Loucy (cell line): ENCODE measurements around the gene GRM7.

Experiments
- EZH2phosphoT487 ChIP-seq: fragments of 200-600 bp; IDR thresholded peaks from 2 replicates; pipeline ENCODE4 v1.6.1; 2018; ENCODE audit warnings: antibody characterized with exemption, mild to moderate bottlenecking, moderate library complexity, borderline replicate concordance
- TF ChIP-seq, protein P1 (sequence below): fragments of 200-600 bp; sonication (generic); conservative IDR thresholded peaks from 2 replicates; pipeline ENCODE4 v1.5.1; 2014; ENCODE audit warnings: mild to moderate bottlenecking, antibody characterized with exemption, low read length

DNA sequence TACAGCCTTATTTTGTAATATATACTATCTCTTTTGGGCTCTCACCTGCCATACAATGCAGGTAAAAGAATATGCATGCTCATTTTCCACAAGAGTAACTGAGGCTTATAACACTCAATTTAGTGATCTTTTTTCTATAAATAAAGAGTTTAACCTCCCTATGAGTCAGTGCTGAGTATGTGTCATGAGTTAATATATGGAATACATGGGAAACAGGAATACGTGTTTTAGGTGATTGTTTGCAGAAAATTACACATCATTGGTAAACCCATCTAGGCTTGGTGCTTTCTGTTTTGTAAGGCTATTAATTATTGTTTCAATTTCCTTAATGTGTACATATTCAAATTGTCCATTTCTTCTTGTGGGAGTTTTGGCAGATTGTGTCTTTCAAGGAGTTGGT lies 411.3 kb downstream of the GRM7 start:
- TF ChIP-seq, protein P1, sequence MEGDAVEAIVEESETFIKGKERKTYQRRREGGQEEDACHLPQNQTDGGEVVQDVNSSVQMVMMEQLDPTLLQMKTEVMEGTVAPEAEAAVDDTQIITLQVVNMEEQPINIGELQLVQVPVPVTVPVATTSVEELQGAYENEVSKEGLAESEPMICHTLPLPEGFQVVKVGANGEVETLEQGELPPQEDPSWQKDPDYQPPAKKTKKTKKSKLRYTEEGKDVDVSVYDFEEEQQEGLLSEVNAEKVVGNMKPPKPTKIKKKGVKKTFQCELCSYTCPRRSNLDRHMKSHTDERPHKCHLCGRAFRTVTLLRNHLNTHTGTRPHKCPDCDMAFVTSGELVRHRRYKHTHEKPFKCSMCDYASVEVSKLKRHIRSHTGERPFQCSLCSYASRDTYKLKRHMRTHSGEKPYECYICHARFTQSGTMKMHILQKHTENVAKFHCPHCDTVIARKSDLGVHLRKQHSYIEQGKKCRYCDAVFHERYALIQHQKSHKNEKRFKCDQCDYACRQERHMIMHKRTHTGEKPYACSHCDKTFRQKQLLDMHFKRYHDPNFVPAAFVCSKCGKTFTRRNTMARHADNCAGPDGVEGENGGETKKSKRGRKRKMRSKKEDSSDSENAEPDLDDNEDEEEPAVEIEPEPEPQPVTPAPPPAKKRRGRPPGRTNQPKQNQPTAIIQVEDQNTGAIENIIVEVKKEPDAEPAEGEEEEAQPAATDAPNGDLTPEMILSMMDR: no peak
- TF ChIP-seq EZH2phosphoT487: no peak
